Cardiac fibroblast (primary cell): ENCODE results near the gene EIF4G1.

Experiments used
- DNase-seq, 2 donors: peaks; one replicate each; pipeline versions ENCODE4 v3.0.0 to v3.0.0-alpha.2; 2010; ENCODE audit warnings: low read depth in 2 of 2
- H3K4me3 ChIP-seq, 2 donors: replicated peaks in 1 of 2; 1 replicate in 1 of 2; 2 replicates in 1 of 2; pipeline ENCODE4 v1.5.1; 2011; ENCODE audit warnings: low read depth in 2 of 2, low read length in 2 of 2, mild to moderate bottlenecking in 2 of 2, moderate library complexity in 1 of 2
- TF ChIP-seq, protein P1 (sequence below): IDR thresholded peaks from one replicate; pipeline ENCODE4 v1.5.1; 2011; ENCODE audit warnings: low read depth, mild to moderate bottlenecking, low read length, inconsistent platforms

Gene EIF4G1

GRCh38 chr3:184359610-184360009 lies 45.2 kb downstream of the EIF4G1 start:
- no peak for DNase-seq
- H3K4me3 ChIP-seq = no peak overlapping the region
- TF ChIP-seq, protein P1, sequence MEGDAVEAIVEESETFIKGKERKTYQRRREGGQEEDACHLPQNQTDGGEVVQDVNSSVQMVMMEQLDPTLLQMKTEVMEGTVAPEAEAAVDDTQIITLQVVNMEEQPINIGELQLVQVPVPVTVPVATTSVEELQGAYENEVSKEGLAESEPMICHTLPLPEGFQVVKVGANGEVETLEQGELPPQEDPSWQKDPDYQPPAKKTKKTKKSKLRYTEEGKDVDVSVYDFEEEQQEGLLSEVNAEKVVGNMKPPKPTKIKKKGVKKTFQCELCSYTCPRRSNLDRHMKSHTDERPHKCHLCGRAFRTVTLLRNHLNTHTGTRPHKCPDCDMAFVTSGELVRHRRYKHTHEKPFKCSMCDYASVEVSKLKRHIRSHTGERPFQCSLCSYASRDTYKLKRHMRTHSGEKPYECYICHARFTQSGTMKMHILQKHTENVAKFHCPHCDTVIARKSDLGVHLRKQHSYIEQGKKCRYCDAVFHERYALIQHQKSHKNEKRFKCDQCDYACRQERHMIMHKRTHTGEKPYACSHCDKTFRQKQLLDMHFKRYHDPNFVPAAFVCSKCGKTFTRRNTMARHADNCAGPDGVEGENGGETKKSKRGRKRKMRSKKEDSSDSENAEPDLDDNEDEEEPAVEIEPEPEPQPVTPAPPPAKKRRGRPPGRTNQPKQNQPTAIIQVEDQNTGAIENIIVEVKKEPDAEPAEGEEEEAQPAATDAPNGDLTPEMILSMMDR = no peak

DNA sequence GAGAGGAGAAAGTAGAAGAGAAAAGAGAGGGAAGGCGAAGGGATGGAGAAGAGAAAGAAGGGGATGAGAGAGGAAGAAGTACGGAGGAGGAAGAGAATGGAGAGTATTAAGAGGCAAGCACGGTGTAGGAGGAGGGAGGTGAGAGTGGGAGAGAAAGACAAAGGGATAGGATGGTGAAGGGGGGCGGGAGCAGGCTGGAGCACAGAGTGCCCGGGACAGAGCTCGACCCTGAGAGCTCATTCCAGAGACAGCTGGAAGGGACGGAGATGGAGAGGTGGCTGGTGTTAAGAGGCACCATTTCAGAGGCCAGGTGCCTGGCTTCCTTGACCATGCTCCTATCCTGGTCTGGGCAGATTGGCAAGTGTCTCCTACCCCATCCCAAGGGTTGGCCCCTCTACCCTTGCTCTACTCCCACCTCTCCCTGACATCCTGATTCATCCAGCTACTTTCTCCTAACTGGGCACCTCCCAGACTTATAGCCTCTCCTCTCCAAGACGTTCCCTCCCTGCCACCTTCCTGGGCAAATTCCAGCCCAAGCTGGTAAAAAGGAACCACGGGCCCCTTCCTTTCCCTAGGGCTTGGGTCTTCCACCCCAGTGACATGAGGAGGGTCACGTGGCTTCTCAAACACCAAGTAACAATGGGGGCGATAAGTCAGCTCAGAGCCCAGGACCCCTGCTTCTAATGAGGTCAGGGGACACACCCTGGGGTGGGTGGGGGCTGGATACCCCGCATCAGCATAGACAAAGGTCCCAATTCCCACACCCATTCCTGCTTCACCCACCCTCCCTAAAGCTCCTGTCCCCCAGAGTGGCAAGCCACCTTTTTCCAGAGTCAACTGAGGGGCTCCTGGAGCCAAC lies 45.9 kb downstream of the EIF4G1 start:
- H3K4me3 ChIP-seq = peak overlapping the region; percentile 74 to 81
- DNase-seq = no peak
- TF ChIP-seq, protein P1 = no peak

- TF ChIP-seq, protein P1 = no peak
- no peak for DNase-seq
- H3K4me3 ChIP-seq = peak overlapping the region; percentile 74 to 81
Observed at GRCh38 chr3:184360929-184361531, 46.6 kb downstream of the EIF4G1 start.

DNA sequence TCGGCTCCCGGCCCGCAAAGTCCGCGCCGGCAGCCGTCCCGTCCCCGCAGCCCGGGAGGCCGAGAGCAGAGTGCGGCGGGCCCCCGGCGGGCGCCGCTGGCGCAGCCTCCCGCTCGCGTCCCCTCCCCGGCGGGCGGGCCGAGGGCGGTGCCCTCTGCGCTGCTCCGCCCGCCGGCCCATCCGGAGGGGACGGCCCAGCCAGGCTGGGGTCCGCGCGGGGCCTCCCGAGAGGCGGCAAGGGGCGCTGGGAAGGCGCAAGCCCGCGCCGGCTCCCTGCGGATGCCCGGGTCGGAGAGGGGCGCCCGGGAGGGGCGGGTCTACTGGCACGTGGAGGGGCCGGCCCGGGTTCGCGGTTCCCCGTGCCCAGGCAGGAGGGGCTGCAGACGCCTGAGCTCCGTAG lies 47.1 kb downstream of the EIF4G1 start, which contains the start of the genes CLCN2 and POLR2H:
Gene CLCN2 (minus strand): TSS at position 74 of the 400 bp plus-strand sequence. CDS start 126 bp downstream, outside the sequence.
Gene POLR2H (plus strand): TSS at position 179 of the 400 bp plus-strand sequence. CDS start 1,783 bp downstream, outside the sequence.
- peak within 1 kb of the TSS; percentile 81 to 83 for H3K4me3 ChIP-seq
- TF ChIP-seq, protein P1 = no peak
- peak in 1 of 2 donors; percentile 71 for DNase-seq

GRCh38 chr3:184361932-184362667 lies 47.7 kb downstream of the EIF4G1 start:
- DNase-seq = peak; percentile 60 to 66
- TF ChIP-seq, protein P1 = no peak
- H3K4me3 ChIP-seq = peak overlapping the region; percentile 81 to 83
